GM10266 (cell line): ENCODE data around the gene YLPM1.

Source experiments
- DNase-seq: peaks from one replicate; pipeline ENCODE4 v3.0.0; 2012; ENCODE audit errors: extremely low spot score
- TF ChIP-seq, protein P1 (sequence below): IDR thresholded peaks from 2 replicates; pipeline ENCODE4 v1.5.1; 2012; ENCODE audit warnings: mild to moderate bottlenecking, low read depth; ENCODE audit not compliant: control insufficient read depth, insufficient read depth; ENCODE audit errors: missing control alignments

YLPM1 gene, protein sequence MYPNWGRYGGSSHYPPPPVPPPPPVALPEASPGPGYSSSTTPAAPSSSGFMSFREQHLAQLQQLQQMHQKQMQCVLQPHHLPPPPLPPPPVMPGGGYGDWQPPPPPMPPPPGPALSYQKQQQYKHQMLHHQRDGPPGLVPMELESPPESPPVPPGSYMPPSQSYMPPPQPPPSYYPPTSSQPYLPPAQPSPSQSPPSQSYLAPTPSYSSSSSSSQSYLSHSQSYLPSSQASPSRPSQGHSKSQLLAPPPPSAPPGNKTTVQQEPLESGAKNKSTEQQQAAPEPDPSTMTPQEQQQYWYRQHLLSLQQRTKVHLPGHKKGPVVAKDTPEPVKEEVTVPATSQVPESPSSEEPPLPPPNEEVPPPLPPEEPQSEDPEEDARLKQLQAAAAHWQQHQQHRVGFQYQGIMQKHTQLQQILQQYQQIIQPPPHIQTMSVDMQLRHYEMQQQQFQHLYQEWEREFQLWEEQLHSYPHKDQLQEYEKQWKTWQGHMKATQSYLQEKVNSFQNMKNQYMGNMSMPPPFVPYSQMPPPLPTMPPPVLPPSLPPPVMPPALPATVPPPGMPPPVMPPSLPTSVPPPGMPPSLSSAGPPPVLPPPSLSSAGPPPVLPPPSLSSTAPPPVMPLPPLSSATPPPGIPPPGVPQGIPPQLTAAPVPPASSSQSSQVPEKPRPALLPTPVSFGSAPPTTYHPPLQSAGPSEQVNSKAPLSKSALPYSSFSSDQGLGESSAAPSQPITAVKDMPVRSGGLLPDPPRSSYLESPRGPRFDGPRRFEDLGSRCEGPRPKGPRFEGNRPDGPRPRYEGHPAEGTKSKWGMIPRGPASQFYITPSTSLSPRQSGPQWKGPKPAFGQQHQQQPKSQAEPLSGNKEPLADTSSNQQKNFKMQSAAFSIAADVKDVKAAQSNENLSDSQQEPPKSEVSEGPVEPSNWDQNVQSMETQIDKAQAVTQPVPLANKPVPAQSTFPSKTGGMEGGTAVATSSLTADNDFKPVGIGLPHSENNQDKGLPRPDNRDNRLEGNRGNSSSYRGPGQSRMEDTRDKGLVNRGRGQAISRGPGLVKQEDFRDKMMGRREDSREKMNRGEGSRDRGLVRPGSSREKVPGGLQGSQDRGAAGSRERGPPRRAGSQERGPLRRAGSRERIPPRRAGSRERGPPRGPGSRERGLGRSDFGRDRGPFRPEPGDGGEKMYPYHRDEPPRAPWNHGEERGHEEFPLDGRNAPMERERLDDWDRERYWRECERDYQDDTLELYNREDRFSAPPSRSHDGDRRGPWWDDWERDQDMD (N-terminal part only)

DNA sequence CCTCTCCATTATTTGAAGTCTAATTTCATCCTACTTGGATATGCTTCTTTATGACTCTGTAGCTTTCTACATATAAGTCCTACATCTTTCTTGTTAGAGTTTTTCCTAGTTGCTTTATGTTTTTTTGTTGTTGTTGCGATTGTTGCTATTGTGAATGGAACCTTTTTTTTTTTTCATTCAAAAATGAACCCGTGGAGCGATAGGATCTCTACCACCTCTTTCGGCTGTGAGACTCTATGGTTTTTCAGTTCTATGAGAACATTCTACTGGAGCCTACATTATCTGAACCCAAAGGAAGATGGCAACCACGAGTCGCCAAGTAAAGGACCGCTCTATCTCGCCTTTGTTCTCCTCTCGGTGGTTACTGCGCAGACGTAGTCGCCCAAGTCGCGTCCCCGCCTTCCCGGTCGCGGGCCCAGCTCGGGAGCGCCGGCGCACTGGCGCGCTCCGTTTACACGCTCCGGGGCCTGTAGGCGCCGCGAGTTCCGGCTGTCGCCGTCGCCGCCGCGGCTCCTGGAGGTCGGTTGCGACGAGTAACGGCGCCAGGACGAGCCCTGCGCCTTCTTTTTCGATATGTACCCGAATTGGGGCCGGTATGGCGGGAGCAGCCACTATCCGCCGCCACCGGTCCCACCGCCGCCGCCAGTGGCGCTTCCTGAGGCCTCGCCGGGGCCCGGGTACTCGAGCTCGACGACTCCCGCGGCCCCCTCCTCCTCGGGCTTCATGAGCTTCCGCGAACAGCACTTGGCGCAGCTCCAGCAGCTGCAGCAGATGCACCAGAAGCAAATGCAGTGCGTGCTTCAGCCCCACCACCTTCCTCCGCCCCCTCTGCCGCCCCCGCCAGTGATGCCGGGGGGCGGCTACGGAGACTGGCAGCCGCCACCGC is at the start of gene YLPM1:
TSS of gene YLPM1 (plus strand) at position 400 of the 886 bp plus-strand sequence. CDS start at position 574, 174 bp downstream.
- TF ChIP-seq, protein P1, sequence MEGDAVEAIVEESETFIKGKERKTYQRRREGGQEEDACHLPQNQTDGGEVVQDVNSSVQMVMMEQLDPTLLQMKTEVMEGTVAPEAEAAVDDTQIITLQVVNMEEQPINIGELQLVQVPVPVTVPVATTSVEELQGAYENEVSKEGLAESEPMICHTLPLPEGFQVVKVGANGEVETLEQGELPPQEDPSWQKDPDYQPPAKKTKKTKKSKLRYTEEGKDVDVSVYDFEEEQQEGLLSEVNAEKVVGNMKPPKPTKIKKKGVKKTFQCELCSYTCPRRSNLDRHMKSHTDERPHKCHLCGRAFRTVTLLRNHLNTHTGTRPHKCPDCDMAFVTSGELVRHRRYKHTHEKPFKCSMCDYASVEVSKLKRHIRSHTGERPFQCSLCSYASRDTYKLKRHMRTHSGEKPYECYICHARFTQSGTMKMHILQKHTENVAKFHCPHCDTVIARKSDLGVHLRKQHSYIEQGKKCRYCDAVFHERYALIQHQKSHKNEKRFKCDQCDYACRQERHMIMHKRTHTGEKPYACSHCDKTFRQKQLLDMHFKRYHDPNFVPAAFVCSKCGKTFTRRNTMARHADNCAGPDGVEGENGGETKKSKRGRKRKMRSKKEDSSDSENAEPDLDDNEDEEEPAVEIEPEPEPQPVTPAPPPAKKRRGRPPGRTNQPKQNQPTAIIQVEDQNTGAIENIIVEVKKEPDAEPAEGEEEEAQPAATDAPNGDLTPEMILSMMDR = peak; percentile 74
- peak; percentile 94 for DNase-seq

DNA sequence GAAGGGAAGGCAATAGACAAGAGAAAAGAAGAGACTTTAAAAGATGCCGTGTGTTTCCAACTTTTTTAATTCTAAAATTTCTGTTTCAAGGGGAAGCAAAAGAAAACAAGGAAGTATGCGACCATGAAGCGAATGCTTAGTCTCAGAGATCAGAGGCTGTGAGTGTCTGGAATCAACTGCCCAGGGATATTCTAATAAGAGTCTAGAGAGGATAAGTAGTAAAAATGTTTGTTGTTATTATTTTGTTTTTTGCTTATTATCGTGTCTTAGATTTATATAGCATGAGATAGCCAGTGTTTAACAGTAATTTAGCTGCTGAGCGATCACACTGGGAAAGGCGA is 49.8 kb upstream of the YLPM1 start:
- no peak for DNase-seq
- TF ChIP-seq, protein P1 = no peak

DNA sequence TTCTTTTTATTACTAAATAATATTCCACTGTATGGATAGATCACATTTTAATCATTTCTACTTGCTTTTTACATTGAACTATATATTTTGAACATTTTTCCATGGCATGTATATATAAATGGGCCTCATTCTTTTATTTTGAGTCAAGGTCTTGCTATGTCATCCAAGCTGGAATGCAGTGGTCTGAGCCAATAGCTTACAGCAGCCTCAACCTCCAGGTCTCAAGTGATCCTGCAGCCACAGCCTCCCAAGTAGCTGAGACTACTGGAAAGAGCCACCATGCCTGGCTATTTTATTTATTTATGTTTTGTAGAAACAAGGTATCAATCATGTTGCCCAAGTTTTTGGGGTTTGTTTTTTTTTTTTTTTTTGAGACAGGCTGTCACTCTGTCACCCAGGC is 42.6 kb upstream of the YLPM1 start:
- TF ChIP-seq, protein P1 = no peak
- no peak for DNase-seq

DNA sequence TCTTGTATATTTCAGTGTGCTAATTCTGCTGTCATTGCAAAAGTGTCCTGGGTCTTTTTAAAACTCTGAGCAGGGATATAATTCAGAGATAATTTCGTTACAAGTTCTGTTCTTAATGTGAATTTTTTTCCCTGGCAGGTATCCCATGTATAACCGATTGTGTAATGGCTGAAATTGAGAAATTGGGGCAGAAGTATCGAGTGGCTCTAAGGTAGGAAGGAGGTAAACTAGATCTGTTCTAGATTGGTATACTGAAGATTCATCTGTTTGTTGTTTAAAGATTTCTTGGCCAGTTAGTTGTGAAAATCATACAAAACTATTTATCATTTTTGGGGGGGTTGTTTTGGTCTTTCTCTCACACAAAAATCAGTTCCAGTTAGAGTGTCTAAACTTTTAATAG is 40.0 kb upstream of the YLPM1 start:
- DNase-seq = no peak
- TF ChIP-seq, protein P1 = no peak

DNA sequence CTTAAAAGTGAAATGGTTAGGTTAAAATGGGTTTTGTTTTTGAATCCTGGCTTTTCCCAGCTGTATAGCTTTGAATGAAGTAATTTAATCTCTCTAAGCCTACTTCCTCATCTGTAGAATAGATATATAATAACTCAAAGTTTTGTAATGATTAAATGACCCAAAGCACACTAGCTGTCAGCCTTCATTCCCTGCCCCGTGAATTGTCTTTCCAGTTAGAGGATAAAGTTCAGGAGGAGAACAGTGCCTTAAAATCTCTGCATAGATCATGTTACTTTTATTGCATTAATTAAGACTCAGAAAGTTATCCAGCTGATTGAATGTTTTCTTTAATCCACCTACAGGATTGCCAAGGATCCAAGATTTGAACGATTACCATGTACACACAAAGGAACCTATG is 30.7 kb upstream of the YLPM1 start:
- TF ChIP-seq, protein P1 = no peak
- no peak for DNase-seq

DNA sequence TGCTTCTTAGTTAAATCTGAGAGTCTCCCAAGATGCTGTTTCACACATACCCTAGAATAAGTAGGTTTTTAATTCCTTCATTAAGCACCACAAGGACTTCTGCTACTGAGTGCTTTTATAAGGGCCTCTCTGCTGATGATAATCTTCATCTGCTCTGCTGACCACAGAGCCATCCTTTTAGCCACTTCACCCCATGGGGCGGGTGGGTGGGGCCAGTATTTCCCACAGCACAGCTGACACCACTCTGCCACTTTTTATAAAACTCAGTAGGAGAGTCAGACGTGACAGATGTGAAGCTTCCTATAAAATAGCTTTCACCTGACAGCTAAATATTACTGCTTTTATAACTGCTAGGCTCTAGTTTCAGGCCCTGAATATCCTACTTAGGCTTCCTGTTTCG is 29.9 kb upstream of the YLPM1 start:
- TF ChIP-seq, protein P1 = no peak
- no peak for DNase-seq
